Measurements from ENCODE around the gene MRFAP1.

The MRFAP1 gene

DNA sequence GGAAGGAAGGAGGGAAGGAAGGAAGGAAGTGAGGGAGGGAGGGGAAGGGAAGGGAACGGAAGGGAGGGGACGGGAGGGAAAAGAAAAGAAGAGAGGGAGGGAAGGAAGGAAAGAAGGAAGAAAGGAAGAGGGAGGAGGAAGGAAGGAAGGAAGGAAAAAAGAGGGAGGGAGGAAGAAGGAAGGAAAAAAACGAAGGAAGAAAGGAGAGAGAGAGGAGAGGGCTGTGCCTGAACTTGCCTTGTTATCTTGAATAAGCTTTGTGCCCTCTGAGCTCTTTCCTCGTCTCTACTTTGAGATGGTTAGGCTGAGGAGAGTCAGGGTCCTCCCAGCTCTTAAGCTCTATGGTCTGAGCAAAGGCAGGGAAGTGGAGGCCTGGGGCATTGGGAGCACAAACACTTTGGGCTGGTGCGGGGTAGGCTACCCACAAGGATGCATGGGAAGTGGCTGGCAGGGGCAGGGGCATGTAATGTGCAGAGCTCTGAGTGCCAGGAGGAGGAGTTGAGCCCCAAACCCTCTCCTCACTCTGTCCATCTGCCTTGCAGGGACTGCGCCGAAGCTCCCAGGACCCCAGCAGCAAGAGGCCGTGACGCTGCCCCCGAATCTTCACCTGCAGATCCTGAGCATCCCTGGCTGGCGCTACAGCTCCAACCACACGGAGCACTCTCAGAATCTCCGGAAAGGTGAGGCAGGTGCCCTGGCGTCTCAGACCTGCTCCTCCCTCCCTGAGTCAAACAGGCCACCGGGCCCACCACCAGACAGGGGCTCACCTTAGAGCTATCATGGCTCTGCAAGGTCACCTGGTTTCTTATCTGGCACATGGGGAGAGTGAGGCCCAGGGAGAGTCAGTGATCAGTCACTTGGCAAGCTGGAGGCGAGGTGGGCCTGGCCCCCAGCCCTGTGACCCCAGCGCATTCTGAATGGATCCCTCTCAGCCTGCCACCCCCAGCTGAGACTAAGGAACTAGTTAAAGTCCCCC lies 26.5 kb upstream of the MRFAP1 start:
- Histone ChIP-seq H3K4me2 (ENCODE audit: low read length) (no peak overlapping the region), H3K36me3 (ENCODE audit: insufficient read depth, low read length) (peaks cover 35% of the 10 kb centered on the region), H3K4me1 (ENCODE audit: control insufficient read depth, insufficient read depth, low read length) (no peaks in the 10 kb centered on the region), H3K9ac (ENCODE audit: low read depth, low read length) (no peak overlapping the region), H3K9me3 (replicated peaks; ENCODE audit: low read length) (no peaks in the 10 kb centered on the region), H3K27me3 (ENCODE audit: control insufficient read depth, insufficient read depth, low read length) (no peaks in the 10 kb centered on the region), H3K4me3 (ENCODE audit: low read length) (no peak overlapping the region)

DNA sequence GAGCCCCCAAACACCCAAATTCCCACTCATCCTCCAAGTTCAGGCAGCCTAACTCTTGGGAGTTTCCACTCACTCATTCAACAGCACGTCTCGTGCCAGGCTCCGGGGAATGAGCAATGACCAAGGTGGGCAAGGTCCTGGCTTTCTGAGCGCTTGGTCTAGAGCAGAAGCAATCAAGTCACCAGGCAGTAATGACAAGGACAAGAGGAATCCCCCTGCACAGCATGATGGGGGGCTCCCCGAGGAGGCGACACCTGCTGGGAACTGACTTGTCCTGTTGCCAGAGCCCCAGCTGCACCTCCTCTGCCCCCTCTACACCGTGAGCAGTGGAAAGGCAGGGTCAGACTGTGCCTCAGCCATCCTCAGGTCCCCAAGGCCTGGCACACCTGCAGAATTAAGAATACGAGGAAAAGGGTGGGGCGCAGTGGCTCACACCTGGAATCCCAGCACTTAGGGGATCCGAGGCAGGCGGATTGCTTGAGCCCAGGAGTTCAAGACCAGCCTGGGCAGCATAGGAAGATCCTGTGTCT lies 25.7 kb upstream of the MRFAP1 start:
- H3K36me3 ChIP-seq (ENCODE audit: insufficient read depth, low read length) = peaks cover 36% of the 10 kb centered on the region
- no peaks in the 10 kb centered on the region for H3K27me3 ChIP-seq (ENCODE audit: control insufficient read depth, insufficient read depth, low read length)
- no peak overlapping the region for H3K4me2 ChIP-seq (ENCODE audit: low read length)
- H3K4me3 ChIP-seq (ENCODE audit: low read length) = no peak overlapping the region
- H3K4me1 ChIP-seq (ENCODE audit: control insufficient read depth, insufficient read depth, low read length) = no peaks in the 10 kb centered on the region
- no peak overlapping the region for H3K9ac ChIP-seq (ENCODE audit: low read depth, low read length)
- no peaks in the 10 kb centered on the region for H3K9me3 ChIP-seq (replicated peaks; ENCODE audit: low read length)

DNA sequence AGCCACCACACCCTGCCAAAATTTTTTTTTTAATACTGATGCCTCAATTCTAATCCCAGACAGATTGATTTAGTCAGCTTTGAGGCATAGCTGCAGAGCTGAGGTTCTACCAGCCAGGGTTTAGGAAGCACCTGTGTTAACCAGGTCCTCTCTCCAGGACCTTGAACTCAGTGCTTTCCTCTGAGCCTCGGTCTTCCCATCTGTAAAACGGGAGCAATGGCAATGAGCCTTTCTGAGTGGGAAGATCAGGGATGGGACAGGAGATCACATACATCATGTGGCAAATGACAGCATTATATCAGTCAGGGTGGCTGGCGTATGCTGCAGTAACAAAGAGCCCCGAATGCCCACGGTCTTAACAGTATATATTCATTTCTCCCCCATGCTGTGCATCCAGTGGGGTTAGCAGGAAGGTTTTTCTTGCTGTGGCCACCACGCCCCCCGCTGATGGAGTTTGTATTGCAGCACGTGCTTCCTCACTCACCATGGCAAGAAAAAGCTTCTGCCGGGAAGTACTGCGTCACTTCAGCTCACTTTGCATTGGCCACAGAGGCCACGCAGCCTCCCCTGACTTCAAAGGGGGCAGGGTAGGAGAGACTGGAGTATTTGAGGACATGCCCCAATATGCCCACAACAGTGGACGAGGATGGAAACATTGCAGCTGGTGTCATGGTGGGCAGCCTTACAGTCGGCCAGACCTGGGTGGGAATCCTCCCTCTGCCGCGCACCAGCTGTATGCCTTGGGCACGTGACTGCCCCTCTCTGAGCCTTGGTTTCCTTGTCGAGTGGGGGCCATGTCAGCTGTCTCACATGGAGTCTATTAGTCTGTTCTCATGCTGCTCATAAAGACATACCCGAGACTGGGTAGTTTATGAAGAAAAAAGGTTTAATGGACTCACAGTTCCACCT lies 24.1 kb upstream of the MRFAP1 start:
- H3K4me1 ChIP-seq (ENCODE audit: control insufficient read depth, insufficient read depth, low read length) = no peaks in the 10 kb centered on the region
- no peaks in the 10 kb centered on the region for H3K27me3 ChIP-seq (ENCODE audit: control insufficient read depth, insufficient read depth, low read length)
- H3K36me3 ChIP-seq (ENCODE audit: insufficient read depth, low read length) = peaks cover 30% of the 10 kb centered on the region
- H3K4me3 ChIP-seq (ENCODE audit: low read length) = no peak overlapping the region
- no peak overlapping the region for H3K4me2 ChIP-seq (ENCODE audit: low read length)
- no peak overlapping the region for H3K9ac ChIP-seq (ENCODE audit: low read depth, low read length)
- no peaks in the 10 kb centered on the region for H3K9me3 ChIP-seq (replicated peaks; ENCODE audit: low read length)

DNA sequence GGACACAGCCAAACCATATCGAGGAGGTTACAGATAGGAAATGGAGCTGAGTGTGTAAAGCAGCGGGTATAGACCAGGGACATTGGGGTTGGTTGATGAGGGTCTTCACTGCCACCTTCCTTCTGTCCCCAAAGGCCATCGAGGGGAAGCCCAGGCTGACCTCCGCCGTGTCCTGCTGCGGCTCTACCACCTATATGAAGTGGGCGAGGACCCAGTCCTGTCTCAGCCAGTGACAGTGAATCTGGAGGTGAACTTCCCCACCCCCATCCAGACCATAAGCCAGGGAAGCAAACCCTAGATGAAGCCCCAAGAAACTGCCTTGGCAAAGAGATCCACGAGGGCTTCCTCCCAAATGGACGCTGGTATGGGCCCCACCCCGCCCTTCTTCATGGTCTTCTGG lies 23.2 kb upstream of the MRFAP1 start:
- Histone ChIP-seq H3K4me3 (ENCODE audit: low read length) (no peak overlapping the region), H3K9ac (ENCODE audit: low read depth, low read length) (no peak overlapping the region), H3K4me1 (ENCODE audit: control insufficient read depth, insufficient read depth, low read length) (no peaks in the 10 kb centered on the region), H3K9me3 (replicated peaks; ENCODE audit: low read length) (no peaks in the 10 kb centered on the region), H3K4me2 (ENCODE audit: low read length) (no peak overlapping the region), H3K36me3 (ENCODE audit: insufficient read depth, low read length) (peaks cover 30% of the 10 kb centered on the region), H3K27me3 (ENCODE audit: control insufficient read depth, insufficient read depth, low read length) (no peaks in the 10 kb centered on the region)

DNA sequence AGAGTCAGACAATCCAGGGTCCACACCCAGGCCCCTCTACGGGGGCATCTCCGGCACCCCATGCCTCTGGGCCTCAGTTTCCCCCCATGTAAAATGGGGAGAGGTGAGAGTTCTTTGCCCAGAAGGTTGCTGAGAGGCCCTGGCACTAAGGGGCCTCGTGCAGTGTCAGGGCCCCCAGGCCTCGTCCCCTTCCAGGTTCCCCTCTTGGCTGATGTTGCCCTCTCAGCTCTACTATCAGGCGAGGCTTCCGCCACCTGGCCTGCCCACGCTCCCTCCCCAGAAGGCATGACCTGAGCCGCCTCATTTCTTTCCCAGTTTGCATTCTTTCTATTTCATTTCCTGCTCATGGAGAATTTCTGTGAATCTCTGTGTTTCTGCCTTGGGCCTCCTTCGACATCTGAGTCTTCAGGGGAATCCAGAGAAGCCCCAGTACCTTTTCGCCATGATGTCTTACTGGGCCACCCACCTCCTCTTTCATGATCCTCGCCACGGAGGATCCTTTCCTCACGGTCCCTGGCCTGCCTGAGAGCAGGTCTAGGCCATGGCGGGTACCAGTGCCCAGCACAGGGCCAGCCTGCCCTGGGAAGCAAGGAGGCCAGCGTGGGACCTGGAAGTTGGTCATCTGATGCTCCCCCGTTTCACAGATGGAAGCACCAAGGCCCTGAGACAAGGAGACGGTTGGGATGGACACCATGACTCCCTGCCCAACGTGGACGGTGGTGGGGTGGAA lies 21.9 kb upstream of the MRFAP1 start:
- no peak overlapping the region for H3K9ac ChIP-seq (ENCODE audit: low read depth, low read length)
- H3K27me3 ChIP-seq (ENCODE audit: control insufficient read depth, insufficient read depth, low read length) = no peaks in the 10 kb centered on the region
- no peak overlapping the region for H3K4me3 ChIP-seq (ENCODE audit: low read length)
- H3K9me3 ChIP-seq (replicated peaks; ENCODE audit: low read length) = no peaks in the 10 kb centered on the region
- H3K4me2 ChIP-seq (ENCODE audit: low read length) = no peak overlapping the region
- H3K36me3 ChIP-seq (ENCODE audit: insufficient read depth, low read length) = peaks cover 30% of the 10 kb centered on the region
- H3K4me1 ChIP-seq (ENCODE audit: control insufficient read depth, insufficient read depth, low read length) = no peaks in the 10 kb centered on the region

DNA sequence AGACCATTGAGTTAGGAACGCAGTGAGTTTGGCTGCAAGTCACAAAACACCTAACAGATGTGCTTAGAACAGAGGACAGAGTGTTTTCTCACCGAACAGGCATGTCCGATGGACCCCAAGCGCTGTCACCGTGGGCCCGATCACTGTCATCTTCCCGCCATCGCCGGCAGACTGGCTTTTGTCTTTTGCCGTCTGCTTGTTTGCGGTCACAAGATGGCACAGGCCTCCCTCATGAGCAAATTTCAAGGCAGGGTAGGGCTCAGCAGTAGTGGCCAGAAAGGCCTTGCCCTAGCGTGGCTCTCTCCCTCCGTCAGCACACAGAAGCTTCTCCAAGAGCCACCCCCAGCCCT lies 21.4 kb upstream of the MRFAP1 start:
- no peak overlapping the region for H3K4me2 ChIP-seq (ENCODE audit: low read length)
- H3K9me3 ChIP-seq (replicated peaks; ENCODE audit: low read length) = no peaks in the 10 kb centered on the region
- H3K36me3 ChIP-seq (ENCODE audit: insufficient read depth, low read length) = peaks cover 30% of the 10 kb centered on the region
- no peak overlapping the region for H3K4me3 ChIP-seq (ENCODE audit: low read length)
- no peak overlapping the region for H3K9ac ChIP-seq (ENCODE audit: low read depth, low read length)
- H3K27me3 ChIP-seq (ENCODE audit: control insufficient read depth, insufficient read depth, low read length) = no peaks in the 10 kb centered on the region
- H3K4me1 ChIP-seq (ENCODE audit: control insufficient read depth, insufficient read depth, low read length) = no peaks in the 10 kb centered on the region

DNA sequence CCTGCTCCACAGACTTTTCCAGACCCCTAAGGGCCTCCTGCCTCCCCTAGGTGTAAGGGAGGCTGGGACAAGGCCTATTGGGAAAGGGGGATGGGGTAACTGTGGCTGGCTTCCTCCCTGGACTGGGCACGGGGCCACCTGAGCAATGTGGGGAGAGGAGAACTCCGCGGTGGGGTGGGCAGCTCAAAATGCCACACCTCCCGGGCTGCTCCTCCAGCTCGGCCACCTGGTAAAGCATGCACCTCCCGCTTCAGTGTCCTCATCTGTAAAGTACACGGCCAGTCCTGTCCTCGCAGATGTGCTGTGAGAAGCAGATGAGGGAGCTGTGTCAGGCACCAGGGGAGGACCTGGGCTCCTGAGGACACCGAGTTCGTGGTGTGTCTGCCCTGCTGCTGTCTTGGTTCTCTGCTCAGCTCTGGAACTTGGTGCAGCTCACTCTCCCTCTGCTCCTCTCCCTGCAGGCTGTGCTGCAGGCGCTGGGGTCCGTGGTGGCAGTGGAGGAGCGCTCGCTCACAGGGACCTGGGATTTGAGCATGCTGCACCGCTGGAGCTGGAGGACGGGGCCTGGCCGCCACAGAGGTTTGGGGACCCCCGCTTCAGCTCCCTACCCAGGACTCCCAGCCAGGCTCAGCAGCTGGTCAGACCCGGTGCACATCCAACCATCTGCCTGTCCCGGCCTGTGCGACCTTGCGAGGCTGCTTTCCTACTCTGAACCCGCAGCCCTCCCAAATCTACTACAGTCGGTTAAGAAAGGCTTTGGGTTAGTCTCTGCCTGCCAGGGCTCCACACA lies 20.8 kb upstream of the MRFAP1 start:
- no peaks in the 10 kb centered on the region for H3K9me3 ChIP-seq (replicated peaks; ENCODE audit: low read length)
- no peak overlapping the region for H3K4me2 ChIP-seq (ENCODE audit: low read length)
- H3K27me3 ChIP-seq (ENCODE audit: control insufficient read depth, insufficient read depth, low read length) = no peaks in the 10 kb centered on the region
- H3K36me3 ChIP-seq (ENCODE audit: insufficient read depth, low read length) = peaks cover 30% of the 10 kb centered on the region
- no peaks in the 10 kb centered on the region for H3K4me1 ChIP-seq (ENCODE audit: control insufficient read depth, insufficient read depth, low read length)
- H3K9ac ChIP-seq (ENCODE audit: low read depth, low read length) = no peak overlapping the region
- H3K4me3 ChIP-seq (ENCODE audit: low read length) = no peak overlapping the region

DNA sequence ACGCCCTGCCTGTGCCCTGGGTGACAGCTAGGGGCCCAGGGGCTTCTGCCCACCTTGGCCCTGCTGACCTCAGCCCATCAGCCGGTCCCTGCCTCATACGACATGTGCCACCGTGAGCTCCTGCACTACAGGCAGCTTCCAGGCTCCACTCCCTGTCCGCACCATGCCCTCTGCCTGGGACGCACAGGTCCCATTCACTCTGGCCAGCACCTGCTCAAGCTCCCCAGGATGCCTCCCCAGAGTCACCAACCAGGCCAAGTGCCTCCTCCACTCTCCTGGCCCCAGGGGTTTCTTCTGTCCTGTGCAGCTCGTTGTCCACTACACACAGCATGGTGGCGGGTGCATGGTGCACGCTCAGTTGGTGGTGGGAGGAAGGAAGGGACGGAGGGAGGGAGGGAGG lies 20.2 kb upstream of the MRFAP1 start:
- Histone ChIP-seq H3K4me3 (ENCODE audit: low read length) (no peak overlapping the region), H3K27me3 (ENCODE audit: control insufficient read depth, insufficient read depth, low read length) (no peaks in the 10 kb centered on the region), H3K4me2 (ENCODE audit: low read length) (no peak overlapping the region), H3K36me3 (ENCODE audit: insufficient read depth, low read length) (peaks cover 30% of the 10 kb centered on the region), H3K9ac (ENCODE audit: low read depth, low read length) (no peak overlapping the region), H3K9me3 (replicated peaks; ENCODE audit: low read length) (no peaks in the 10 kb centered on the region), H3K4me1 (ENCODE audit: control insufficient read depth, insufficient read depth, low read length) (no peaks in the 10 kb centered on the region)

DNA sequence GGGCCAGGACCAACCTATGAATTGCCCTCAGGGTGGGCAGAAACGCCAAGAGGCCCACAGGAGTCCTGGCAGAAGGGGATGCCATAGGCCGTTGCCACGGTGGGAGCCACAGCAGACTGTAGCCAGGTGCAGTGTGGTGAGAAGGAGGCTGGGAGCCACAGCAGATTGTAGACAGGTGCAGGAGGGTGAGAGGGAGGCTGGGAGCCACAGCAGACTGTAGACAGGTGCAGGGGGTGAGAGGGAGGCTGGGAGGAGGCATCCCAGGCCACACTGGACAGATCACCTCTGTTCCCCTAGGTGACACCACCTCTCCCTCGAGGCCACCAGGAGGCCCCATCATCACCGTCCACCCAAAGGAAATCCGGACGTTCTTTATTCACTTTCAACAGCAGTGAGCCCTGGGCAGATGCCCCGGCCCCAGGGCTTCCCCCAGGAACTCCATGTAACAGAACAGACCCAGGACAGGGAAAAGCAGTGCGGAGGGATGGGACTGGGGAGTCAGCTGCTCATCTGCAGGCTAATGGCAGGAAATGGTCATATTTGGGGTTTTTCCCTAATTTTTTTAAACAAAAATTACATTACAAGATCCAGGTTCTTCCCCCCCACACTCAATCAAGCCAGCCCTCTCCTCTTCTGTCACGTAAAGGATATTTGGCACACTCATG lies 19.5 kb upstream of the MRFAP1 start:
- Histone ChIP-seq H3K4me2 (ENCODE audit: low read length) (no peak overlapping the region), H3K4me1 (ENCODE audit: control insufficient read depth, insufficient read depth, low read length) (no peaks in the 10 kb centered on the region), H3K4me3 (ENCODE audit: low read length) (no peak overlapping the region), H3K9ac (ENCODE audit: low read depth, low read length) (no peak overlapping the region), H3K36me3 (ENCODE audit: insufficient read depth, low read length) (peaks cover 29% of the 10 kb centered on the region), H3K9me3 (replicated peaks; ENCODE audit: low read length) (no peaks in the 10 kb centered on the region), H3K27me3 (ENCODE audit: control insufficient read depth, insufficient read depth, low read length) (no peaks in the 10 kb centered on the region)

DNA sequence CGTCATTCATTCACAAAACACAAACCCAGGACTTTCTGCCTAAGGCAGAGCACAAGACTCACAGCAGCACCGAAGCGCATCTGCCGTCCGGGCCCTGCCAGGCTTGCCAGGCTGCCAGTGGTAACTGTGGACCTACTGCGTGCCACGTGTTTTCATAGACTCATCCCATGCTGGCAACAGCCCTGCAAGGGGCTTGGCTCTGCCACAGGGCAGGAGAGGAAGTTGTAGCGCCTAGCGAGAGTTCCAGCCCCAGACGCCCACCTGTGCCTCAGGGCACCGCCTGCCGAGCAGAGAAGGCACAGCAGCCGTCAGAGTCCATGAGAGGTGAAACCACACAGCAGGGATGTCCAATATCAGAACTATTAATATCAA lies 18.9 kb upstream of the MRFAP1 start:
- peaks cover 24% of the 10 kb centered on the region for H3K36me3 ChIP-seq (ENCODE audit: insufficient read depth, low read length)

More for the DNA sequence above, 18.9 kb upstream of the MRFAP1 start:
- Histone ChIP-seq H3K4me2 (ENCODE audit: low read length) (no peak overlapping the region), H3K9ac (ENCODE audit: low read depth, low read length) (no peak overlapping the region), H3K27me3 (ENCODE audit: control insufficient read depth, insufficient read depth, low read length) (no peaks in the 10 kb centered on the region), H3K4me1 (ENCODE audit: control insufficient read depth, insufficient read depth, low read length) (no peaks in the 10 kb centered on the region), H3K9me3 (replicated peaks; ENCODE audit: low read length) (no peaks in the 10 kb centered on the region), H3K4me3 (ENCODE audit: low read length) (no peak overlapping the region)

All from skeletal muscle satellite cell (primary cell).